Nephron progenitor cell (in vitro differentiated cells): ENCODE results near the gene TCF12.

ENCODE experiments used
- DNase-seq: peaks from one replicate; pipeline ENCODE4 v3.0.0; 2021
- H3K27ac Mint-ChIP-seq: 2 replicates; pipeline ENCODE4 v1.8.0; 2021; ENCODE audit warnings: mild to moderate bottlenecking, moderate library complexity, mixed read lengths
- H3K27me3 Mint-ChIP-seq: 2 replicates; pipeline ENCODE4 v1.8.0; 2021; ENCODE audit warnings: mild to moderate bottlenecking, low read depth, mixed read lengths; ENCODE audit not compliant: poor library complexity
- H3K36me3 Mint-ChIP-seq: 2 replicates; pipeline ENCODE4 v1.8.0; 2021; ENCODE audit warnings: low read depth, mixed read lengths
- H3K4me1 Mint-ChIP-seq: 2 replicates; pipeline ENCODE4 v1.8.0; 2021; ENCODE audit warnings: mixed read lengths
- H3K4me3 Mint-ChIP-seq: 2 replicates; pipeline ENCODE4 v1.8.0; 2021; ENCODE audit warnings: mild to moderate bottlenecking, moderate library complexity, mixed read lengths
- H3K9me3 Mint-ChIP-seq: 2 replicates; pipeline ENCODE4 v1.8.0; 2021; ENCODE audit warnings: mild to moderate bottlenecking, moderate library complexity, mixed read lengths
- CTCF ChIP-seq: fragments of 200-600 bp; sonication (generic); IDR thresholded peaks from 2 replicates; pipeline ENCODE4 v1.5.0; 2021; ENCODE audit warnings: antibody characterized with exemption

Gene TCF12

GRCh38 chr15:57079446-57079845 lies 161.0 kb downstream of the TCF12 start:
- H3K9me3 Mint-ChIP-seq, result no peaks in the 10 kb centered on the region
- TF ChIP-seq CTCF, result no peak

GRCh38 chr15:57079931-57080620 lies 161.6 kb downstream of the TCF12 start:
- TF ChIP-seq CTCF, result no peak
- Mint-ChIP-seq H3K4me1 (peaks cover 14% of the 10 kb centered on the region), H3K27me3 (no peaks in the 10 kb centered on the region), H3K36me3 (peaks cover 11% of the 10 kb centered on the region), H3K9me3 (no peaks in the 10 kb centered on the region), H3K4me3 (no peak overlapping the region), H3K27ac (no peak overlapping the region)
- DNase-seq, result no peak

More at GRCh38 chr15:57079446-57079845, 161.0 kb downstream of the TCF12 start:
- DNase-seq, result no peak
- Mint-ChIP-seq H3K36me3 (peaks cover 11% of the 10 kb centered on the region), H3K4me1 (peaks cover 10% of the 10 kb centered on the region), H3K4me3 (no peak overlapping the region), H3K27me3 (no peaks in the 10 kb centered on the region), H3K27ac (peak overlapping the region; percentile 6)

DNA sequence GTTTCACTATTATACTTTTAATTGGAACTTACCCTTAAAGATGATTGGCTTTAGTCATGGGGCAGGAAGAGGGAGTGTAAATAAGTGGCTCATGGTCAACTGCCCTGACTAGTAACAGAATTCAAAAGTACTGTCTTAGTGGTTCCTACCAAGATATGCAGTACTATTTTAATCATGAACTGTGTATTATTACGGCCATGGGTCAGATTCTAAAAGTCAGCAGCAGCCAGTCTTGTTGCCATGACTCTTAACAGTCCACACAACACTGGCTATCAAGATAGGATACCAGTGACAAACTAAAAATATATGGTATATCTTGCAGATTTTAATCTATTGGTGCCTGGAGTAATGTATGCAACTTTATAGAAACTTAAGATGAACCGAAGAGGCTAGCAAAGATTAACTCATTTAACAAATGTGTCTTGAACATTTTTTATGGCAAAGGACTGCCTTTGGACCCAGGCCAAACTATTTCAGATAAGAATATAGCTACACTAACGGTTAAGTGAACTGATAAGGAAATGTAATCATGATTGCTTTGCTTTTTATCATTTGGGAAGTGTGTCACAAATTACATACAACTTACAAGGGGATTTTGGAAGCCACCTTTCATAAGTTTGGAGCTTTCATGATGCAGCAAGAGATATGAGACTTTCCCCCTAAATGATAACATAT lies 163.7 kb downstream of the TCF12 start:
- Mint-ChIP-seq H3K27ac (no peak overlapping the region), H3K9me3 (no peaks in the 10 kb centered on the region), H3K4me1 (peaks cover 20% of the 10 kb centered on the region), H3K27me3 (no peaks in the 10 kb centered on the region), H3K4me3 (no peak overlapping the region), H3K36me3 (peaks cover 5% of the 10 kb centered on the region)
- DNase-seq, result no peak
- TF ChIP-seq CTCF, result no peak

- TF ChIP-seq CTCF, result no peak
- H3K27me3 Mint-ChIP-seq, result no peaks in the 10 kb centered on the region
- H3K27ac Mint-ChIP-seq, result no peak overlapping the region
- H3K4me1 Mint-ChIP-seq, result peaks cover 35% of the 10 kb centered on the region
- H3K36me3 Mint-ChIP-seq, result peaks cover 7% of the 10 kb centered on the region
- DNase-seq, result no peak
- no peak overlapping the region for H3K4me3 Mint-ChIP-seq
- no peaks in the 10 kb centered on the region for H3K9me3 Mint-ChIP-seq
Measured at GRCh38 chr15:57084192-57084591, 165.7 kb downstream of the TCF12 start.

DNA sequence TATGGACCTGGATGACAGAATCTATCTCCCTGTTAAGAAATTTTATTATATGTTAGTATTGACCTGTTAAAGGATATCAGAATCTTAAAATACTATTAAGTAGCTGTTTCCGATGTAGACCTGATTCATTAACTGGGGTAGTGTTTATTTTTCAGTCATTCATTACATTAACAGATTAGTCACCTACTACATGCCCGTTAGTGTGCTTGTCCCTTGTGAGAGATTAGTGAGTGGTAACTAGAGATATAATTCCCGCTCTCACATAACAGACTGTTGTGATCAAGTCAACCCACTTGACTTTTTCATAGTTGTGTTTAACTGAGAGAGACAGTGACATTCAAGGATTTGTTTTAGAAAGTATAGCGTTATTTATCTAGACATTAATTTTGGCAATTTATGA lies 166.8 kb downstream of the TCF12 start:
- Mint-ChIP-seq H3K4me3 (no peak overlapping the region), H3K27ac (peak overlapping the region; percentile 94), H3K27me3 (no peaks in the 10 kb centered on the region), H3K36me3 (peaks cover 7% of the 10 kb centered on the region), H3K4me1 (peaks cover 38% of the 10 kb centered on the region), H3K9me3 (no peaks in the 10 kb centered on the region)
- no peak for TF ChIP-seq CTCF
- no peak for DNase-seq
